Sigmoid colon (tissue), 7 donors: Measurements from ENCODE around the gene SLC4A7. TPM values are rescaled to one million over a fixed set of nuclear protein-coding genes. Genes with fewer than 3 reads are reported as not detected.
"Not testable (repeated sequence)": the region's sequence is repeated elsewhere in the genome, so short reads cannot be mapped to it uniquely, and the experiment has no call there.

ENCODE experiments used
- DNase-seq: peaks from one replicate; pipeline ENCODE4 v3.0.0-alpha.2; 2019
- H3K27ac ChIP-seq, 4 donors: fragments of 200-600 bp; sonication (generic); one replicate each; pipeline ENCODE4 v1.5.1; 2016 to 2019; ENCODE audit warnings: mild to moderate bottlenecking in 1 of 4
- H3K27me3 ChIP-seq, 3 donors: fragments of 200-600 bp; sonication (generic); one replicate each; pipeline ENCODE4 v1.5.1; 2019; ENCODE audit warnings: mild to moderate bottlenecking in 1 of 3
- H3K36me3 ChIP-seq, 4 donors: fragments of 200-600 bp; sonication (generic); one replicate each; pipeline ENCODE4 v1.5.1; 2016 to 2019
- H3K4me1 ChIP-seq, 4 donors: fragments of 200-600 bp; sonication (generic); one replicate each; pipeline ENCODE4 v1.5.1; 2017 to 2019
- H3K4me3 ChIP-seq, 4 donors: fragments of 200-600 bp; sonication (generic); one replicate each; pipeline ENCODE4 v1.5.1; 2017 to 2019; ENCODE audit warnings: mild to moderate bottlenecking in 2 of 4, moderate library complexity in 1 of 4
- H3K9me3 ChIP-seq, 4 donors: fragments of 200-600 bp in 3 of 4; sonication (generic) in 3 of 4; one replicate each; pipeline versions ENCODE4 v1.5.1 to v1.6.1; 2013 to 2019
- CTCF ChIP-seq, 4 experiments: fragments of 450-650 bp in 3 of 4; fragments of 200-600 bp in 1 of 4; IDR thresholded peaks; one replicate each; pipeline ENCODE4 v1.5.1; 2016 to 2019; ENCODE audit warnings: antibody characterized with exemption in 4 of 4, mild to moderate bottlenecking in 3 of 4, moderate library complexity in 2 of 4
- EP300 ChIP-seq, 4 donors: sonication (generic); formaldehyde crosslinking; IDR thresholded peaks; one replicate each; pipeline ENCODE4 v1.6.1; 2017; ENCODE audit warnings: antibody characterized with exemption in 4 of 4
- POLR2A ChIP-seq, 2 donors: fragments of 450-650 bp; IDR thresholded peaks; one replicate each; pipeline ENCODE4 v1.6.1; 2016; ENCODE audit warnings: antibody characterized with exemption in 2 of 2, mild to moderate bottlenecking in 2 of 2, moderate library complexity in 2 of 2
- POLR2AphosphoS5 ChIP-seq, 4 donors: sonication (generic); formaldehyde crosslinking; IDR thresholded peaks; one replicate each; pipeline ENCODE4 v1.6.1; 2017; ENCODE audit warnings: antibody characterized with exemption in 4 of 4
- WGBS, 2 donors: extraction: QIAGEN DNeasy Blood & Tissue Kit; methylation state at CpG; one replicate each; pipeline ENCODE4 v1.1.7; 2013; 5-methylcytosine and 5-hydroxymethylcytosine counted together
- intact Hi-C: fragments of 100-400 bp; cut with DNase I; formaldehyde crosslinking; loops from one replicate; pipeline ENCODE4 v1.15.1; 2023
- polyA plus RNA-seq, 3 donors: library from polyadenylated mRNA; stranded (reverse); fragments of 200-250 nt; gene quantifications; one replicate each; pipeline ENCODE4 v1.2.3, GENCODE V29; 2013
- total RNA-seq, 4 donors: library from RNA; depleted of rRNA; stranded (reverse); fragments of >200 nt; gene quantifications; one replicate each; pipeline ENCODE4 v1.1.0, GENCODE V29; 2016
- donor health status: healthy with polysubstance abuse.
- donor health status: Bipolar disorder and iron deficiency.
- donor health status: healthy.

Gene SLC4A7
- total and polyA plus RNA-seq, 7 donors: 1.6 to 91.0 (median 63.8) TPM

GRCh38 chr3:27449530-27450150 lies 34.5 kb downstream of the SLC4A7 start:
- H3K4me3 ChIP-seq: no peak overlapping the region
- 94 to 97% methylated on average over 2 of the region's 2 CpGs for WGBS, 2 donors
- no peak for TF ChIP-seq POLR2A (IDR thresholded peaks at IDR 0.05)
- no peak for TF ChIP-seq POLR2AphosphoS5 (IDR thresholded peaks at IDR 0.05)
- TF ChIP-seq EP300 (IDR thresholded peaks at IDR 0.05): no peak
- TF ChIP-seq CTCF (IDR thresholded peaks at IDR 0.05): no peak
- no peak overlapping the region for H3K27ac ChIP-seq
- intact Hi-C loops: no loop called here
- H3K36me3 ChIP-seq: peaks cover 0 to 17% (median 0%) of the 10 kb centered on the region in 4 donors
- H3K9me3 ChIP-seq: no peaks in the 10 kb centered on the region
- H3K4me1 ChIP-seq: peaks cover 0 to 30% (median 15%) of the 10 kb centered on the region in 4 donors
- no peaks in the 10 kb centered on the region for H3K27me3 ChIP-seq
- DNase-seq: no peak

DNA sequence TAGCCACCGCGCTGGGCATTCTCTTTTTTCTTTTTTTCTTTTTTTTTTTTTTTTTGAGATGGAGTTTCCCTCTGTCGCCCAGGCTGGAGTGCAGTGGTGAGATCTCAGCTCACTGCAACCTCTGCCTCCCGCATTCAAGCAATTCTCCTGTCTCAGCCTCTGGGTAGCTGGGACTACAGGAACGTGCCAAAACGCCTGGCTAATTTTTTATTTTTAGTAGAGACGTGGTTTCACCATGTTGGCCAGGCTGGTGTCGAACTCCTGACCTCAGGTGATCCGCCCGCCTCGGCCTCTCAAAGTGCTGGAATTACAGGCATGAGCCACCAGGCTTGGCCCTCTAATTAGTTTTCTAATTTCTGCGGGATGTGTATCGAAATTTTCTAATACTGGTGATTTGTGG lies 41.2 kb downstream of the SLC4A7 start:
- intact Hi-C loops, H3K27me3 ChIP-seq, DNase-seq, H3K9me3 ChIP-seq, H3K27ac ChIP-seq, H3K4me1 ChIP-seq, H3K4me3 ChIP-seq: not testable (repeated sequence)
- WGBS, 2 donors: 97 to 98% methylated on average over 13 of the region's 13 CpGs
- peaks cover 0 to 38% (median 16%) of the 10 kb centered on the region in 4 donors for H3K36me3 ChIP-seq

DNA sequence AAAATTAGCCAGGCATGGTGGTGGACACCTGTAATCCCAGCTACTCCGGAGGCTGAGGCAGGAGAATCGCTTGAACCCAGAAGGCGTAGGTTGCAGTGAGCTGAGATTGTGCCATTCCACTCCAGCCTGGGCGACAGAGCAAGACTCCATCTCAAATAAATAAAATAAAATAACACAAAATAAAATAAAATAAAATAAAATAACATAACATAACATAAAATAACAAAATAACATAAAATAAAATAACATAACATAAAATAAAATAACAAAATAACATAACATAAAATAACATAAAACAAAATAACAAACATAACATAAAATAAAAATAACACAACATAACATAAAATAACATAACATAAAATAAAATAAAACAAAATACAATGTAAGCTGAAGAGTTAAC lies 45.8 kb downstream of the SLC4A7 start:
- DNase-seq, H3K9me3 ChIP-seq, H3K4me1 ChIP-seq, H3K27me3 ChIP-seq, H3K4me3 ChIP-seq, H3K27ac ChIP-seq, intact Hi-C loops: not testable (repeated sequence)
- WGBS, 2 donors: 97 to 100% methylated on average over 4 of the region's 4 CpGs
- peaks cover 0 to 69% (median 23%) of the 10 kb centered on the region in 4 donors for H3K36me3 ChIP-seq

DNA sequence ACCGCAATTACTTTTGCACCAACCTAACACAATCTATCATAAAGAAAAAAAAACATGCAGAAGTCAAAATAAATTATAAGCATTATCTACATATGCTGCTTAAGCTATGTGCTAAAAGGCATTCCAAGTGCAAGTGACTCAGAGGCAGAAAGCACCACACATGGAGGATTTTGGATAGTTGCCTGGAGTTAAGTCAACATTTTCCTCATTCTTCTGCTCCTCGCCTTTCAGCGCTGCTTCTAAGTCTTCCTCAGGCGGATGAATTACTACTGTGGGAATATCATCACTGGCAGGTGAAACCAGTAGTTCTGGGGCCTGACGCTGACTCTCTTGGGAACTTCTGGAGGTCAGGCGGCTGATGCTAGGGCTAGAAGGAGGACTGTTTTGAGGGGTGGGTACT lies 53.1 kb downstream of the SLC4A7 start:
- no peak for TF ChIP-seq CTCF (IDR thresholded peaks at IDR 0.05)
- TF ChIP-seq POLR2AphosphoS5 (IDR thresholded peaks at IDR 0.05): peak in 3 of 4 donors; percentile 43 to 63 (median 49)
- TF ChIP-seq EP300 (IDR thresholded peaks at IDR 0.05): peak in 1 of 4 donors; percentile 10
- TF ChIP-seq POLR2A (IDR thresholded peaks at IDR 0.05): no peak
- no peak overlapping the region for H3K4me3 ChIP-seq
- peak; percentile 67 for DNase-seq
- peaks cover 0 to 63% (median 13%) of the 10 kb centered on the region in 4 donors for H3K36me3 ChIP-seq
- H3K4me1 ChIP-seq: peaks cover 0 to 16% (median 10%) of the 10 kb centered on the region in 4 donors
- peak overlapping the region; percentile 51 to 75 (median 66) for H3K27ac ChIP-seq
- 64 to 76% methylated on average over 6 of the region's 6 CpGs for WGBS, 2 donors
- intact Hi-C loops: no loop called here
- H3K27me3 ChIP-seq: no peaks in the 10 kb centered on the region
- no peaks in the 10 kb centered on the region for H3K9me3 ChIP-seq

- Histone ChIP-seq H3K9me3 (no peaks in the 10 kb centered on the region), H3K27ac (peak overlapping the region in 1 of 4 donors; percentile 75), H3K27me3 (no peaks in the 10 kb centered on the region), H3K4me3 (no peak overlapping the region), H3K4me1 (peaks cover 0 to 17% (median 11%) of the 10 kb centered on the region in 4 donors), H3K36me3 (peaks cover 0 to 51% (median 12%) of the 10 kb centered on the region in 4 donors)
- TF ChIP-seq EP300 (IDR thresholded peaks at IDR 0.05) (no peak), CTCF (IDR thresholded peaks at IDR 0.05) (no peak), POLR2A (IDR thresholded peaks at IDR 0.05) (no peak), POLR2AphosphoS5 (IDR thresholded peaks at IDR 0.05) (no peak)
- WGBS, 2 donors: 95% methylated on average over 2 of the region's 2 CpGs
- no peak for DNase-seq
- intact Hi-C loops: no loop called here
These were observed 54.3 kb downstream of the SLC4A7 start for GRCh38 chr3:27429909-27430308.

DNA sequence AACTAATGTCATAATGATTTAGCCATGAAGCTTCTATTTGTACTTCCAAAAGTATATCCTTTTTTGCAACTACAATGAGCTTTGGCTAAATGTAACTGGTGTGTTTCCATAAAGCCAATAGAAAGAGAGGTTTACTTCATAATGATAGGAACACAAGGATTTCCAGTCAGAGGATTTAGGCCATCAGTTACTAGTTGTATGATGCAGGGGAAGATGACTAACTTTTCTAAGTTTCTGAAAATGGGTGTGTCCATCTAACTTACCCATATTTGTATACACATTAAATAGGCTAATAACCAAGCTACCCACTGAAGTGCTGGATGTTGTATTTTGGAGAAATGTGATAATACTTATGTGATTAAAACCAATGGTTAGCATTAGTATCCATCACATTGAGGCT lies 55.7 kb downstream of the SLC4A7 start:
- Histone ChIP-seq H3K9me3 (no peaks in the 10 kb centered on the region), H3K27ac (no peak overlapping the region), H3K4me3 (no peak overlapping the region), H3K4me1 (peaks cover 0 to 32% (median 14%) of the 10 kb centered on the region in 4 donors), H3K27me3 (no peaks in the 10 kb centered on the region), H3K36me3 (peaks cover 0 to 37% (median 9%) of the 10 kb centered on the region in 4 donors)
- TF ChIP-seq POLR2A (IDR thresholded peaks at IDR 0.05): no peak
- no peak for TF ChIP-seq POLR2AphosphoS5 (IDR thresholded peaks at IDR 0.05)
- no peak for TF ChIP-seq CTCF (IDR thresholded peaks at IDR 0.05)
- no peak for TF ChIP-seq EP300 (IDR thresholded peaks at IDR 0.05)
- no peak for DNase-seq
- intact Hi-C loops: no loop called here
